Brain microvascular endothelial cell (primary cell): ENCODE measurements around the gene CDC14A.

Experiments used
- DNase-seq: peaks from one replicate; pipeline ENCODE4 v3.0.0-alpha.2; 2020
- H3K27ac ChIP-seq: fragments of 250-450 bp; sonication (Bioruptor Pico); 2 replicates; pipeline ENCODE4 v1.5.1; 2020; ENCODE audit warnings: mild to moderate bottlenecking, moderate library complexity
- H3K27me3 ChIP-seq: fragments of 250-450 bp; sonication (Bioruptor Pico); replicated peaks from 2 replicates; pipeline ENCODE4 v1.5.1; 2020; ENCODE audit warnings: mild to moderate bottlenecking
- H3K36me3 ChIP-seq: fragments of 250-450 bp; sonication (Bioruptor Pico); replicated peaks from 2 replicates; pipeline ENCODE4 v1.5.1; 2020; ENCODE audit warnings: mild to moderate bottlenecking
- H3K4me3 ChIP-seq: 2 replicates; pipeline ENCODE4 v1.5.1; 2011; ENCODE audit warnings: low read depth, mild to moderate bottlenecking, control low read depth, low read length, moderate library complexity
- CTCF ChIP-seq: IDR thresholded peaks from 2 replicates; pipeline ENCODE4 v1.5.1; 2011; ENCODE audit warnings: low read depth, mild to moderate bottlenecking, moderate library complexity, low read length, control low read depth, inconsistent platforms; ENCODE audit errors: missing control alignments
- in situ Hi-C: cut with HindIII; loops from 2 replicates; pipeline ENCODE4 v1.10.0; 2017; ENCODE audit warnings: low sequenced_read_pairs, low pct_ligation_motif_present

CDC14A gene

DNA sequence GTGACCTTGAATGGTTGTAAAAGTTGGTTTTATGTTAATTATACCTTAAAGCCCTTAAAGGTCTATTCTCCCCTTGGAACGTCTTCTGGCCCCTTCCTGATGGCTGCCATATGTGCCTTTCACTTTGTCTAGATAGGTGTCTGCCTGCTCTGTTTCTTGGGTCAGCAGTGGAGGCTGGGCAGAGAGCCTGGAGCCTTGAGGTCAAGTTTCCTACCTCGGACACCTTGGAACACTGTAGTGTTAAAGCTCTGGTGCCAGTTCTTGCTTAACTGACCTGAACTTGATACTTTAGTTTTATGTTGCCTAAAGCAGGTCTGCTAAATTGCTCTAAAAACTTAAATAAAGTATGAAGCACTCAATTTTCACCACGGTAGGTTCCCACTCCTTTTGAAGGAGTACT is 86.5 kb downstream of the CDC14A start:
- in situ Hi-C loops = no loop called here

DNA sequence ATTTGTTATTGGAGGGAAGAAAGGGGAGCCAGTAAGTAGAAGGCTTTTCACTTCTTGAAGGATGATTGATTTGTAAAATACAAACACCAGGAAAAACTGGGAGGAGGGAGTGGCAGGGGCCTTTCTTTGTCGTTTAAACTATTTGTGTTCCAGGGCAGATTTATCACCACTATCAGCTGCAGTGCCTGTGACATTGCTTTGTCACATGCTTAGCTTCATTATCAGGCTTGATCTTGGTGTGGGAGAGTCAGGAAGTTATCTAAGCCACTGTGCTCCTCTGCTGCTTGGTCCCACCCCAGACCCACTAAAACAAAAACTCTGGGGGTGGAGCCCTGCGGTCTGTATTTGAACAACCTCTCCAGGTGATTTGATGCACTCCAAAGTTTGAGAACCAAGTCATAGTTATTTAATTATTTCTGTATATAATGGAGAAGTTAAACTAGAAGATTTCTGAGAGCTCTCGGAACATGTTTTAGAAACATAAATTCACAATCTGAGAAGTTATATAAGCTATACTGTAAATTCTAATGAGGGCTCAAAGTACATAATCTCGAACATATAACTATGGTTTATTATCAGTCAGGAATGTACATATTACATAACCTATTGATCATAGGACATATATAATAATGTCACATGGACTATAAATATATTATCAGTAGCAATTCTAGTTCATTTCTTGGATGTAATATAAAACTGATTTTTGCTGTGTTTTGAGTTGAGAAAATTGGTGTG is 87.9 kb downstream of the CDC14A start:
- H3K27me3 ChIP-seq = no peaks in the 10 kb centered on the region
- no peak for DNase-seq
- no peak overlapping the region for H3K4me3 ChIP-seq
- no peak for TF ChIP-seq CTCF
- in situ Hi-C loops = no loop called here
- H3K36me3 ChIP-seq = no peaks in the 10 kb centered on the region
- no peak overlapping the region for H3K27ac ChIP-seq

More for the DNA sequence above, 86.5 kb downstream of the CDC14A start:
- no peaks in the 10 kb centered on the region for H3K27me3 ChIP-seq
- H3K36me3 ChIP-seq = no peaks in the 10 kb centered on the region
- no peak overlapping the region for H3K27ac ChIP-seq
- H3K4me3 ChIP-seq = no peak overlapping the region
- no peak for TF ChIP-seq CTCF
- no peak for DNase-seq

DNA sequence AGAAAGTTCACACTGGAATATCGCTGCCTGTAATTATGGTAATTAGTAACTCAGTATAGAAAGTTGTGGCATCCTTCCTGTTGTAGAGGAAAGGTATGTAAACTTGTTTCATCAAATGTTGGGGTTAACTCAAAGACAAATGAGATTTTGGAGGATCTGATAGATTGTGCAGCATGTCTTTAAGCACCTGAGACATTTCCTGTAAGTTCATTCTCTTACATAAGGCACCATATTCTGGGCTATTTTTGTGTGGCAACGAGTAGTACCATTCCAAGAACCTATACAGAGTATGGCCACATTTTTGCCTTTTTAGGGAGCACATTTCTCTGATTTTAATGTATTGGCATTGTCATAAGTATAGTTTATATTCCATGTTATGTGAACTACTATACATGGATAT is 88.8 kb downstream of the CDC14A start:
- Histone ChIP-seq H3K4me3 (no peak overlapping the region), H3K27me3 (no peaks in the 10 kb centered on the region), H3K36me3 (no peaks in the 10 kb centered on the region), H3K27ac (no peak overlapping the region)
- DNase-seq = no peak
- in situ Hi-C loops = no loop called here
- no peak for TF ChIP-seq CTCF

GRCh38 chr1:100441651-100442050 is 89.3 kb downstream of the CDC14A start:
- in situ Hi-C loops = no loop called here
- no peak overlapping the region for H3K27ac ChIP-seq

DNA sequence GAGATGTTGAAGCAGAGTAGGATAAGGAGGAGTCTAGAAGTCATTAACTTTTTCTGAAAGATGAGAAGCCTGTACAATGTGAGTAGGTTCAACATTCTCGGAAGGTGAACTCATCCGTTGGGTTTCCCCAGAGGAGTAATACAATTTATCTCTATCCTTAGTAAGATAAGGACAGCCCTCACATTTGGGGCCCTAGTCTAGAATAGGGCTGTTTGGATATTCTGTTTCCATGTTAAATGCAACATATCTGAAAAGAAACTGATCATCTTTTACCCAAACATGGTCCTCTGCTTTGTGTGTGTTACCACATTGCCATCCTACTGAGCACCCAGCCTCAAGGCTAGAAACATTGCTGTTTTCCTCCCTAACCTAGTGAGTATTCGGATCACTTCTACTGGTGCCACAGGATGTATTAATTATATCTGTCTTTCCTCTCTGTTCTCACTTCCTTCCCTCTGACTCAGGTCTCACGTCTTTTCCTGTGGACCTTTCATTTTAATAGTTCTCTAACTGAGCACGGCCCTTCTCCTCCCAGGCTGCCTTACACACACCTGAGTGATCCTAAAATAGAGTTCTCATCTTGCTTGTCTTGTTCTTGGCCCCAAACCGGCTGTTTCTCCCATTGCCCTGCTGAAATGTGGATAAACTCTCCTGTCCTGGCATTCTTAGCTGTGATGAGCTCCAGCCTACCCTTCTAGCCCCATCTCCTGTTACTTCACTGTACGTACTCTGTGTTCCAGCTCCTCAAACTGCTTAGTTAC is 91.7 kb downstream of the CDC14A start:
- in situ Hi-C loops = no loop called here
- Histone ChIP-seq H3K4me3 (no peak overlapping the region), H3K27me3 (no peaks in the 10 kb centered on the region), H3K27ac (peak overlapping the region; percentile 32), H3K36me3 (no peaks in the 10 kb centered on the region)
- no peak for TF ChIP-seq CTCF
- DNase-seq = peak; percentile 66

More at GRCh38 chr1:100441651-100442050, 89.3 kb downstream of the CDC14A start:
- Histone ChIP-seq H3K27me3 (no peaks in the 10 kb centered on the region), H3K36me3 (no peaks in the 10 kb centered on the region), H3K4me3 (no peak overlapping the region)
- TF ChIP-seq CTCF = no peak
- no peak for DNase-seq
